ENCODE data around the gene RCBTB2.

RCBTB2 gene

GRCh38 chr13:48528720-48529119 is 4.2 kb downstream of the RCBTB2 start:
- DNase-seq = peak; percentile 16

GRCh38 chr13:48527955-48528354 is 4.9 kb downstream of the RCBTB2 start:
- no peak for DNase-seq

GRCh38 chr13:48526286-48526685 is 6.6 kb downstream of the RCBTB2 start:
- DNase-seq = peak; percentile 18

GRCh38 chr13:48518083-48518482 is 14.8 kb downstream of the RCBTB2 start:
- DNase-seq = no peak

- no peak for DNase-seq
Observed at GRCh38 chr13:48515732-48516131, 17.1 kb downstream of the RCBTB2 start.

- DNase-seq = no peak
Observed at GRCh38 chr13:48514793-48515192, 18.1 kb downstream of the RCBTB2 start.

DNA sequence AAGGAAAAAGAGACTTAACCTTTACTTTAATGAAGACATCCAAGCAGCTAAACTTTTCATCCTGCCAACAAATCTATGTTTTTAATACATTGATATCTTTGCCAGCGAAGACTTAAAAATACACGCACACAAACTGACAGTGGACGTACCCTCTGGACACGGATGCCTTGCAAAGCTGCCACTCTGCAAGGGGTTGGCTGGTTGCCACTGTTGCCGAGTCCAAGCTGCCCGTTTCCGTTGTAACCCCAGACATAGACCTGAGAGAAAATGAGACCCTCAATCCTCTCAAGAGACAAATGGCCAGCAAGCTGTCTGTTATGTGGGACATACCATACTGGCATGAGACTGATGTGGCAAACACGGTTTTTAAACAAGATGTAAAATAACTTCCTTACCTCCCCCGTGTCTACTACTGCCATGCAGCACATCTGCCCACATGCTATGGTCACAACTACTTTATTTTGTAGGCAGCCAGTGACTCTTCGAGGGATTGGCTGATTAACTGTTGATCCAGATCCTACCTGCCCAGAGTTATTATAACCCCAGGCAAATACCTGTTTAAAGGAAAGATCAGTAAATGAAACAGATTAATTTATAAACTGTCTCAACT is 21.2 kb downstream of the RCBTB2 start:
- no peak for DNase-seq

GRCh38 chr13:48510698-48511097 is 22.2 kb downstream of the RCBTB2 start:
- DNase-seq = no peak

- DNase-seq = no peak
Observed at GRCh38 chr13:48508011-48508410, 24.9 kb downstream of the RCBTB2 start.

DNA sequence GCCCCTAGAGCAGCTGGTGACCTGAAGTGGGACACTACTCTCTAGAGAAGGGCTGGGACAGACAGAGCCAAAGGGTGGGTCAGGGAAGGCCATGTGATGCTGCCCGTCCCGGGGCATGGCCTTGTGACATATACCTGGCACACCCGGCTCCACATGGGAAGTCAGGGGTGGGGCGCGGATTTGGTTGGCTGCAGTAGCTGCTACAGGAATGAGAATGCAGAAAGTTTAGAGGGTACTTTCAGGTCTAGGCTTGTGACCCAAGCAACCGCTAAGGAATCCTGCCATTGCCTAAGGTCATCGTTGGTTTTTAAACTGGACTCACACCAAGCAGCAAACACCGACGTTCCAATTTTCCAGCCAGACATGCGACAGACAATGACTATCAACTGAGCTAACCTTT is 25.9 kb downstream of the RCBTB2 start:
- no peak for DNase-seq

GRCh38 chr13:48506092-48506701 is 26.7 kb downstream of the RCBTB2 start:
- DNase-seq = no peak

GRCh38 chr13:48505597-48506091 is 27.2 kb downstream of the RCBTB2 start:
- peak; percentile 94 for DNase-seq

DNA sequence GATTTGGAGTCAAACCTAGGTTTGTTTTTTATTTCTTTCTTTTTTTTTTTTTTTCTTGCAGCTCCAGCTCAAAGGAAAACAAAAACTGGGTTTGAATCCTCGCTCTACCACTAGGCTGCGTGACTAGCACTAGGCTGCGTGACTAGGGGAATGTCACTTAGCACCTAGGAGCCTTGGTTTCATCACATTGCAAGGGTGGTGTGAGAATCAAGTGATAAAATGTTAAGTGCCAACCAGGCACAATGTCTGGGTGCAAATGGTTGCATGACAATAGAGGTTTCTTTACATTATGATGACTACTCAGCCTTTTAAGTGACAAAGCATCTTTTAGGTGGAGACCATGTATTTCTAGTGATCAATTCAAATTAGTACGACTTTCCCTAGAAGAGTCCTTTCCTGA is 27.9 kb downstream of the RCBTB2 start:
- peak; percentile 85 for DNase-seq

DNA sequence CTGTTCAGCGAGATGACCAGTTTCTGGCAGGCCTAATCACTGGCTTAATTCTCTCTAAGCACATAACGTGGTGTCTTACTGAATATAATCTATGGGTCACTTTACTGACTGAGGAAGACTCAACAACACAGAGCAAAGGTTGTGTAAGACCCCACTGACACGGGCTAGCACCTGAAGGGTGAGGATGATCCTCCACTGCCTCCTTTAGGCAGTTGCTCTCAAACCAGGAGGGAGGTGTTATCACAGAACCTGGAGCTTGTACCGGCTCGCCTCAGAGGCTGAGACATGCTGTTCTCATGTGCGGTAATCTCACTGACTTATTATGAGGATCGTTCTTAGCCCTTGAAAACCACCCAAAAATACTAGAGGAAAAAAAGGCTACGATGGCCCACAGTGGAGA is 28.3 kb downstream of the RCBTB2 start:
- DNase-seq = peak; percentile 72

GRCh38 chr13:48502601-48503319 is 30.1 kb downstream of the RCBTB2 start:
- no peak for DNase-seq

- no peak for DNase-seq
Observed at GRCh38 chr13:48501705-48502104, 31.2 kb downstream of the RCBTB2 start.

DNA sequence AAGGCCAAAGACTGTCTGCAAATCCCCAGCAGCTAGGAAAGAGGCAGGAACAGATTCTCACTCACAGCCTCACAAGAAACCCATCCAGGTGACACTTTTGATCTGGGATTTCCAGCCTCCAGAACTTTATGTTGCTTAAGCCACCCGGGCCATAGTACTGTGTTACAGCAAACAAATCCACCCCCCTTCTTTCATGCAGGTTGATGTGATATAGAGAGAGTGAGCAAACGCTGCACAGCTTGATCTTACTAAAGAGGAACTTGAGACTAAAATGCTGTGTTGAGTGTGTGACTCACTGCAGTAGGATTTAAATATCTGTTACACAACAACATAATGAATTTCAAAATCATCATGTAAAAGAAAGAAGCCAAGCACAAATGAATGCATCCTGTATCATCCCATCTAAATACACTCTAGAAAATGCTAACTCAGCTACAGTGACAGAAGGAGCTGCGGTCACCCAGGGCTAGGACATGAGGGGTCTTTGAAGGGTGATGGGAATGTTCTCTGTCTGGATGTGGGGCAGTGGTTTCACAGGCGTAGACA is 32.2 kb downstream of the RCBTB2 start:
- peak; percentile 71 for DNase-seq

- no peak for DNase-seq
Observed at GRCh38 chr13:48497669-48498068, 35.2 kb downstream of the RCBTB2 start.

DNA sequence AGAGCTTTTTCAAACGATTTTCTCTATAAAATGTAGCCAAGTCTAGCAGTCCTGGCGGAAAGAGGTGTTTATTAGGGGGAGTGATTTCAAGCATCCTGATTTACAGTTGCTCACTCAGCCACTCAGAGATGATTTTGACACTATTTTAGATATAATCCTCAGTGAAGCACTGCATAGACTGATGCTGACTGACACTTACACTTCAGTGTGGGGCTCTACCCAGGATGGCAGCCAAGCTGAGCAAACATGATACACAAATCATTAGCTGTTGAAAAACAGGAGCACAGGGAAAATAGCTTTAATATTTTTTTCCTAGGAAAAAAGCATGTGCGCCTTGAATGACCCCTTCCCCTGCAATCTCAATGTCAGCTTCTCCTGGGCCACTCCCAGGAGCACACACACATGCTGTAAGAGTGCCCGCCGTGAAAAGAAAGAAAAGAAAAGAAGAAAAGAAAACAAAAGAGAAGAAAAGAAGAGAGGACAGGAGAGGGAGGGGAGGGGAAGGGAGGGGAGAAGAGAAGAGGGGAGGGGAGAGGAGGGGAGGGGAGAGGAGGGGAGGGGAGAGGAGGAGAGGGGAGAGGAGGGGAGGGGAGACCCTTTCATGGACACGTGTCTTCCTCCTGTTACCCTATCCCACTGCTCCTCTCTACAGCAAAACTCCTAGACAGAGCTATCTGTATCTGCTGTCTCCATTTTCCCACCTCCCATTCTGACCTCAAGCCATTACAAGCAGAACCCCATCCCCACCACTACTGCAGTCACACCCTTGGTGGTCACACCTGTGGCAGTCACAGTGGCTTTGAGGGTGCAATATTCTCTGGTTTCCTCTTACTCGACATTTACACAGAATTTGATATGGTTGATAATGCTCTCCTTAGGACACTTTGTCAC is 36.4 kb downstream of the RCBTB2 start:
- DNase-seq = peak; percentile 65

DNA sequence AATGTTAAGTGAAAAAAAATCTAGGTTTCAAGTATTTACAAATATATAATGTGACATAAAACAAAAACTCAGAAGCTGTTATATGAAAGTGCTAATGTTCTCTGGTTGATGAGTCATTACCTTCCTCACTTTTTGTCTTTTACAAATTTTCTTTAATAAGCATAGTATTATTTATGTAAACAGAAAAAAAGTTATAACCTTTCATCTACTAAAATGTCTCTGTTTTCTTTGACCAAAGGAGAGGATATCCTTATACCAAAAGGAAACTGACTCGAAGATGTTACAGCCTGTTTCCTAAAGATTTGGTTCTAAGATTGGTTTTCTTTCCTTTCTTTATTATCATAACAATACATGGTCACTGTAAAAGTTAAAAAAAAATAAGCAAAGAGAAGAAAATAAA is 38.0 kb downstream of the RCBTB2 start:
- DNase-seq = no peak

DNA sequence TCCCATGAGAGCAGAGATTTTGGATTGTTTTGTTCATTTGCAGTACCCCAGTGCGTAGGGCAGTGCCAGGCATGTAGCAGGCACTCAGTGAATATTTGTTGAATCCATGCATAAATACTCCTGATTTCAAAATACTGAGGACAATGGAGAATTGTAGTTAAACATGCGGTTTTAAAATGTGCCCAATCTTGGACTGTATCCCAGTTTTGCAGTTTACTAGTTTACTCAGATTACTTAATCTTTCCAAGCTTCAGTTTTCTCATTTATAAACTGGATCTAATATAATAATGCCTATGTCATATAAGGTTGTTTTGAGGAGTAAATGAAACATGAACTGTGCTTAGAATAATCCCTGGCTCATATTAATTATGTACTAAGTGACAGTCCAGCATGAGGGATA is 39.0 kb downstream of the RCBTB2 start:
- DNase-seq = no peak

- DNase-seq = peak; percentile 62
Observed at GRCh38 chr13:48493066-48493765, 39.7 kb downstream of the RCBTB2 start.
